ENCODE measurements around the gene KIAA1755.

Gene KIAA1755

DNA sequence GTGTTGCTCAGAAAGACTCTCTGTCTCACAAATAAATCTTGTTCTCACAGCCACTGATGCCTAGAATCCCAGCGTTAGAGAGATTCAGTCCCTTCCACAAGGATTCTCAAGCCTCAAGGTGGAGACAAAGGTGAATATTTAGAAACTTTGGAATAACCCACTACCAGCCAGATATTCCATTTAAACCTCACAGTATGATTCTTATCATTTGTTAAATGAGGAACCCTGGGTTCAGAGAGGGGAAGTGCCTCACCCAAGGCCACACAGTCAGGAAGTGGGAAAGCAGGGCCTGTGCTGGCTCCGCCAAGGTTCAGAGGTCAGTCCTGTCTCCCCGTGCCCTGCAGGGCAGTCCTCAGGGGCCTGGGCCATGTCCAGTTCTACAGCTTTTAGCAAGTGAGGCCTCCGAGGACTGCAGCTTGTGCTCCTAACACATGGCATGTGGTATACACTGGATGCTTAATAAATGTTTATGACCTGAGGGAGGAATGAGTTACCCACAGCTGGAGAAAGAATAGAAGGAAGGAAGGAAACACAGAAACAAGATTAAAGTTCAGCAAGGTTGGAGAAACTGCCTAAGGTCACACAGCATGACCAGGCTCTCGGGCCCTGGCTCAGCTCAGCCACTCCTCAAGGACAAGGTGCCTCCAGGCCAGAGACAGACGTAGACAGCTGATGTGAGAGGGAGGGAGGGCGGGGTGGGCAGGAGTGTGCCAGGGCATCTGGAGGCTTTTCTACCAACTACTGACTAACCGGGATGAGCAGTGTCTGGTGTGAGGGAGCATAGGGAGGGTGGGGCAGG lies 91.5 kb downstream of the KIAA1755 start:
- no peaks in the 10 kb centered on the region for H3K9me3 ChIP-seq (ENCODE audit: control insufficient read depth, low read length)
- H3K9ac ChIP-seq (ENCODE audit: low read length), result no peak overlapping the region
- H3K4me3 ChIP-seq (ENCODE audit: low read length), result no peak overlapping the region
- H3K27me3 ChIP-seq (ENCODE audit: control insufficient read depth, insufficient read depth, low read length), result peaks cover 4% of the 10 kb centered on the region
- no peaks in the 10 kb centered on the region for H3K36me3 ChIP-seq (ENCODE audit: control insufficient read depth, insufficient read depth, low read length)
- peaks cover 28% of the 10 kb centered on the region for H3K4me1 ChIP-seq (ENCODE audit: control insufficient read depth, insufficient read depth, low read length)

DNA sequence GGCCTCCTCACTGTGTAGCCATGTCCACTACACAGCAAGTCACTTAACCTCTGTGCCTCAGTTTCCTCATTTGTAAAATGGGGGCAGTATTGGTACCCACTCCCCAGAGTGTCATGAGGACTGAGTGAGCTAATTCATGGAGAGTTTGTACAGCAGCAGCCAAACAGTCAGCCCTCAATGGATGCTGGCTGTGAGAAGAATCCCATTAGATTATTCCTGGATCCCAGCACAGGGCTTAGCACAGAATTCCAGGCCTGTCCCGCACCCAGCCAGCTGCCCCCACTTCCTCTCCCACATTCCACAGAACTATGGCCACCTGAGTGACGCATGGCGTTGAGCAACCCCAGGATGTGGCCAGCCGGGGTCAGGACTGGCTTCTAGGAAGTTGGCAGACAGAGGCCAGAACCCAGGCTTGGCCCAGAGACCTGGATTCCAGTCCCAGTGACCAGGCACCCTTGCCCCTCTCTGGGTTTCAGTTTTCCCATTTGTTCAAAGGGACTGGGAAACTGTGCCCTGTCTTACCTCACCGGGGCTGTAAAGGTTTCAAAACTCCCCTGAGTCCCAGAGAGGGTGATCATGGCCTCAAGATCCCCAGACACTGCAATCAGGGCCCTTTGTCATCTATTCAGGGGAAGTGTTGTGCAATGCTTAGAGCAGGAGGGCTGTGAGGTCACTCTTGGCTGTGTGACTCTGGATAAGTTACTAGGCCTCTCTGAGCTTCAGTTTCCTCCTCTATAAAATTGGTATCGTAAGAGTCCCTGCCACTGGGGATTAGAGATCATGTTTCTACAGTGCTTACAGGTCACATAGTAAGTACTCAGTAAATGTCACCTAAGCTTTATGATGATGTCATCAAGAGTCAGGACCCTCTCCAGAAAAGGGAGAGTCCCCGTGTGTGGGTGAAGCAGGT lies 92.4 kb downstream of the KIAA1755 start:
- Histone ChIP-seq H3K36me3 (ENCODE audit: control insufficient read depth, insufficient read depth, low read length) (no peaks in the 10 kb centered on the region), H3K27me3 (ENCODE audit: control insufficient read depth, insufficient read depth, low read length) (peaks cover 4% of the 10 kb centered on the region), H3K9ac (ENCODE audit: low read length) (no peak overlapping the region), H3K4me1 (ENCODE audit: control insufficient read depth, insufficient read depth, low read length) (peaks cover 22% of the 10 kb centered on the region), H3K9me3 (ENCODE audit: control insufficient read depth, low read length) (no peaks in the 10 kb centered on the region), H3K4me3 (ENCODE audit: low read length) (no peak overlapping the region)

DNA sequence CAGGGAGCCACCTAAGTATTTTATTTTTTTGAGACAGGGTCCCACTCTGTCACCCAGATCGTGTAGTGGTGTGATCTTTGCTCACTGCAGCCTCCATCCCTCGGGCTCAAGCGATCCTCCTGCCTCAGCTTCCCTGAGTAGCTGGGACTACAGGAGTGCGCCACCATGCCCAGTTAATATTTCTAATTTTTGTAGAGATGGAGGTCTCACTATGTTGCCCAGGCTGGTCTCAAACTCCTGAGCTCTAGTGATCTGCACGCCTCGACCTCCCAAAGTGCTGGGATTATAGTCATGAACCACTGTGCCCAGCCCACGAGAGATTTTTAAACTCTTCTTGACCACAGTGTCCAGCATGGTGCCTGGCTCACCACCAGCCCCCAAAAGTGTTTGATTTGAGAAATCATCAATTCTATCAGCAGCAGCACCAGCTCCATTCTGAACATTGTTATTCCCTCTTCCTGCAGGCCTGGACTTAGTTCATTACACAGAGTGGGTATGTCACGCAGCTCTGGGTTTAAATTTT lies 93.1 kb downstream of the KIAA1755 start:
- Histone ChIP-seq H3K9me3 (ENCODE audit: control insufficient read depth, low read length) (no peaks in the 10 kb centered on the region), H3K9ac (ENCODE audit: low read length) (no peak overlapping the region), H3K4me3 (ENCODE audit: low read length) (no peak overlapping the region), H3K4me1 (ENCODE audit: control insufficient read depth, insufficient read depth, low read length) (peaks cover 22% of the 10 kb centered on the region), H3K27me3 (ENCODE audit: control insufficient read depth, insufficient read depth, low read length) (peaks cover 4% of the 10 kb centered on the region), H3K36me3 (ENCODE audit: control insufficient read depth, insufficient read depth, low read length) (no peaks in the 10 kb centered on the region)

DNA sequence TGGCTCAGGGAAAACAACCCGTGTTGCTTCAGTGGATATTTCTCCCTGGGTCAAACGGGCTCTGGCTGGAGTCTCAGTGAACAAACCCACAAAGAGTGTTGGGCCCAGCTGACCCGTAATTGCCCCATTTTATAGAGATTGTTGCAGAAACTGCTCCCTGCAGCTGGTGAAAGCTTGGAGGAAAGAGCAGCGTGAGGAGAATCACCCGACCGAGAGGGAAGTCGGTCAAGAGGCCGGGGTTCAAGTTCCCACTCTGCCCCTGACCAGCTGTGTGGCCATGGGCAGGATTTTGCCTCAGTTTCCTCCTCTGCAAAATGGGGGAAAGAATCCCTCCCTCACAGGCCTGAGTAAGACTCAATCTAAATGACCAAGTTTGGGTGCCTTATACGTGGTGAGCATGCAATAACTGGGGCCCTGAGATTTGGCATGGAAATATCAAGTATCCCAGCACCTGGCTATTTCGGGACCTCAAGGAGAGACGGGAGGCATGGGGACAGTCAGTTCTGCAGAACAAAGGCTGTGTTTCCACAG lies 93.8 kb downstream of the KIAA1755 start:
- Histone ChIP-seq H3K4me1 (ENCODE audit: control insufficient read depth, insufficient read depth, low read length) (peaks cover 22% of the 10 kb centered on the region), H3K9me3 (ENCODE audit: control insufficient read depth, low read length) (no peaks in the 10 kb centered on the region), H3K9ac (ENCODE audit: low read length) (no peak overlapping the region), H3K27me3 (ENCODE audit: control insufficient read depth, insufficient read depth, low read length) (peaks cover 4% of the 10 kb centered on the region), H3K4me3 (ENCODE audit: low read length) (no peak overlapping the region), H3K36me3 (ENCODE audit: control insufficient read depth, insufficient read depth, low read length) (no peaks in the 10 kb centered on the region)

DNA sequence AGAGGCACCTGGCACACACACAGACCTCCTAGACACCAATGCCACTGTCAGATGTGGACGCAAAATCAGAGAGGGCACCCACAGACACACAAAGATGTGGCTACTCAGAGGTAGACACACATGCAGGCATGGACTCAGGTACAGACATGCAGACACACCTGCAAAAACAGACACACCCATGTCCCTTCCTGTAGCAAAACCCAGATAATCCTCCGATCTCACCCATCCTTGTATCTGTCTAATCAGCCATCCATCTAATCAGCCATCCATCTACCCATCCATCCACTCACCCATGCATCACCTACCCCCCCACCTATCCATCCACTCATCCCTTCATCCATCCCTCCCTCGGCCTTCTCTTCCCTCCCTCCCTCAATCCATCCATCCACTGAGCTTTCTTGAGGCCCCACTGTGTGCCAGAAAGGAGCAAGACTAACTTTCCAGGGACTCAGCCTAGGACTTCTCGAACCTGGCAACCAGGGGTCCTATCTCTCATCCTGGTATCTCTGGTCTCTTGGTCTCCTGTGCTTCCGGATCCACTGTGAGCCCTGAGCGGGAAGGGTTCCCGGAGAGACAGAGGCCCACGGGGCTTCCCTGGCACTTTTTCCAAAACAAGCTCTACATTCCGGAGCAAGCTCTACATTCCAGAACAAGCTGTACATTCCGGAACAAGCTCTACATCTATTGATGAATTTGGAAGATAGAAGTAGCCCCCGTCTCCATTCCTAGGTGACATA lies 94.4 kb downstream of the KIAA1755 start:
- H3K9me3 ChIP-seq (ENCODE audit: control insufficient read depth, low read length), result no peaks in the 10 kb centered on the region
- H3K4me3 ChIP-seq (ENCODE audit: low read length), result no peak overlapping the region
- peaks cover 22% of the 10 kb centered on the region for H3K4me1 ChIP-seq (ENCODE audit: control insufficient read depth, insufficient read depth, low read length)
- peaks cover 4% of the 10 kb centered on the region for H3K27me3 ChIP-seq (ENCODE audit: control insufficient read depth, insufficient read depth, low read length)
- H3K36me3 ChIP-seq (ENCODE audit: control insufficient read depth, insufficient read depth, low read length), result no peaks in the 10 kb centered on the region
- no peak overlapping the region for H3K9ac ChIP-seq (ENCODE audit: low read length)

DNA sequence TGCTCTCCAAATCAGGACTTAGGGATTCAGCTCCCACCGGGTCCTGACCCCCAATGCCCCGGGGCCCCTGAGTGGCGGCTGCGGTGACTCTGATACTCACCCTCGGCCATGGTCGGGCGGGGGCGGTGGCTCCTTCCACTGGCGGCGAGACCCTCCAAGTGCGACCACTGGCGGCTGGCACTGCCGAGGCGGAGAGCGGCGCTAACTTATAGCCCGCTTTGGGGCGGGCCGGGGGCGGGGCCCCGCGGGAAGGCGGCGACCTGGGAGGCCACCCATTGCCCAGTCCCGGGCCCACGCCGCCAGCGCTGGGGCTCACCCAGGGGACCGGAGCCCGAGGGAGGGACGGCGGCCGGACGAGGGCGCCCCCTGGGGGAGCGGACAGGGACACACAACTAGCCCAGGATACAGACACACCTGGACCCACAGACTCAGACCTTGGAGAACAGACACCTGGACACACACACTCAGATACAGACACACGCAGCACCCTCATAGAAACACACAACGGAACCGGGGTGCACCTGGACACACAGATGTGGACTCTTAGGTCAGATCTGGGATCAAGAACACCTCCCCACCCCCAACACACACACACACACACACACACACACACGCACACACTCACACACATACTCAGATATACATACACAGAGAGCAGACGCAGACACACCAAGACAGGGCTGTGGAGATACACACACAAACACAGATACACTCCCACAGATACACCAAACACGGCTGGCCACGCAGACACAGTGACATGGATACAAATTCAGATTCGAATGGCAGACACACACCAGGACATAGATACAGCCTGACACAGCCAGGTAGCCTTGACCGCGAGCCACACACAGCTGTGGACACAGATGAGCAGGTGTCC lies 95.2 kb downstream of the KIAA1755 start, which contains the start of gene TGM2:
Gene TGM2 (minus strand): TSS at position 182 of the 877 bp plus-strand sequence. CDS start 72 bp downstream, at position 110.
- H3K36me3 ChIP-seq (ENCODE audit: control insufficient read depth, insufficient read depth, low read length), result no peaks in the 10 kb centered on the region
- H3K4me3 ChIP-seq (ENCODE audit: low read length), result no peak within 1 kb of the TSS
- H3K9me3 ChIP-seq (ENCODE audit: control insufficient read depth, low read length), result no peaks in the 10 kb centered on the region
- H3K27me3 ChIP-seq (ENCODE audit: control insufficient read depth, insufficient read depth, low read length), result peaks cover 4% of the 10 kb centered on the region
- peaks cover 22% of the 10 kb centered on the region for H3K4me1 ChIP-seq (ENCODE audit: control insufficient read depth, insufficient read depth, low read length)
- H3K9ac ChIP-seq (ENCODE audit: low read length), result peak within 1 kb of the TSS; percentile 52

- Histone ChIP-seq H3K4me1 (ENCODE audit: control insufficient read depth, insufficient read depth, low read length) (peaks cover 22% of the 10 kb centered on the region), H3K9ac (ENCODE audit: low read length) (peak overlapping the region; percentile 52), H3K4me3 (ENCODE audit: low read length) (no peak overlapping the region), H3K9me3 (ENCODE audit: control insufficient read depth, low read length) (no peaks in the 10 kb centered on the region), H3K27me3 (ENCODE audit: control insufficient read depth, insufficient read depth, low read length) (peaks cover 4% of the 10 kb centered on the region), H3K36me3 (ENCODE audit: control insufficient read depth, insufficient read depth, low read length) (no peaks in the 10 kb centered on the region)
Observed at GRCh38 chr20:38164624-38165088, 95.9 kb downstream of the KIAA1755 start.

DNA sequence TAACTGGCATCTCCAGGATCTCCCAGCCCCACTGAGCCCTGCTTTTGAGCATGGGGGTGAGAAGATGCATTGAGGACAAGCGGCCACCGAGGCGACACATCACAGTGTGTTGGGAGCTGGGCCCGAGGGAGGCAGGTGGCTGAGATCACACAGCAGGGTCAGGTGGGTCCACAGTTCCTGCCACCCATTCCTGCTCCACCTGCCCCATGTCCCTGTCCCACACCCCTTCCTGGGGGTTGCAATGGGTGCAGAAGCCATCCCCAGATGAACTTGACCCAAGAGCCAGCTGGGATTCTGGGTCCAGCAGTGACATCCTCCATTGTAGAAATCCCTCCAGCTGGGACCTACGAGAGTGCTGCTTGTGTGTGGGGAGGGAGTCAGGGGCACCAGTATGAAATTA lies 96.5 kb downstream of the KIAA1755 start:
- no peak overlapping the region for H3K9ac ChIP-seq (ENCODE audit: low read length)
- peaks cover 22% of the 10 kb centered on the region for H3K4me1 ChIP-seq (ENCODE audit: control insufficient read depth, insufficient read depth, low read length)
- no peaks in the 10 kb centered on the region for H3K36me3 ChIP-seq (ENCODE audit: control insufficient read depth, insufficient read depth, low read length)
- H3K27me3 ChIP-seq (ENCODE audit: control insufficient read depth, insufficient read depth, low read length), result peaks cover 4% of the 10 kb centered on the region
- H3K4me3 ChIP-seq (ENCODE audit: low read length), result no peak overlapping the region
- H3K9me3 ChIP-seq (ENCODE audit: control insufficient read depth, low read length), result no peaks in the 10 kb centered on the region

- no peaks in the 10 kb centered on the region for H3K9me3 ChIP-seq (ENCODE audit: control insufficient read depth, low read length)
- no peak overlapping the region for H3K9ac ChIP-seq (ENCODE audit: low read length)
- H3K4me3 ChIP-seq (ENCODE audit: low read length), result no peak overlapping the region
- no peaks in the 10 kb centered on the region for H3K36me3 ChIP-seq (ENCODE audit: control insufficient read depth, insufficient read depth, low read length)
- peaks cover 4% of the 10 kb centered on the region for H3K27me3 ChIP-seq (ENCODE audit: control insufficient read depth, insufficient read depth, low read length)
- H3K4me1 ChIP-seq (ENCODE audit: control insufficient read depth, insufficient read depth, low read length), result peaks cover 14% of the 10 kb centered on the region
Observed at GRCh38 chr20:38162878-38163875, 97.4 kb downstream of the KIAA1755 start.

- peaks cover 12% of the 10 kb centered on the region for H3K4me1 ChIP-seq (ENCODE audit: control insufficient read depth, insufficient read depth, low read length)
Observed at GRCh38 chr20:38162149-38162548, 98.4 kb downstream of the KIAA1755 start.

More at GRCh38 chr20:38162149-38162548, 98.4 kb downstream of the KIAA1755 start:
- Histone ChIP-seq H3K27me3 (ENCODE audit: control insufficient read depth, insufficient read depth, low read length) (peaks cover 4% of the 10 kb centered on the region), H3K4me3 (ENCODE audit: low read length) (no peak overlapping the region), H3K9ac (ENCODE audit: low read length) (no peak overlapping the region), H3K36me3 (ENCODE audit: control insufficient read depth, insufficient read depth, low read length) (no peaks in the 10 kb centered on the region), H3K9me3 (ENCODE audit: control insufficient read depth, low read length) (no peaks in the 10 kb centered on the region)

Data from mucosa of stomach (tissue), 1 donor.